22Rv1 (cell line): Measurements from ENCODE around the gene SFXN2.

Experiments used
- CTCF ChIP-seq: fragments of 450-650 bp; IDR thresholded peaks from 2 replicates; pipeline ENCODE4 v1.5.1; 2017; ENCODE audit warnings: mild to moderate bottlenecking
- ZFX ChIP-seq: fragments of 450-650 bp; IDR thresholded peaks from 2 replicates; pipeline ENCODE4 v1.6.1; 2017; ENCODE audit warnings: antibody characterized with exemption, borderline replicate concordance

- TF ChIP-seq CTCF (no peak), ZFX (no peak)
Measured at GRCh38 chr10:102770108-102770482, 55.7 kb downstream of the SFXN2 start.
